ENCODE results near the gene EEF2.
"Not testable (repeated sequence)": the region's sequence is repeated elsewhere in the genome, so short reads cannot be mapped to it uniquely, and the experiment has no call there.

The EEF2 gene

GRCh38 chr19:3950871-3951861 is 34.1 kb downstream of the EEF2 start:
- no peak overlapping the region for H3K4me3 ChIP-seq (ENCODE audit: low read depth, low read length)
- TF ChIP-seq CTCF (IDR thresholded peaks at IDR 0.05; ENCODE audit: low read depth, low read length, missing control alignments): no peak
- no peak for DNase-seq (ENCODE audit: low read depth)

DNA sequence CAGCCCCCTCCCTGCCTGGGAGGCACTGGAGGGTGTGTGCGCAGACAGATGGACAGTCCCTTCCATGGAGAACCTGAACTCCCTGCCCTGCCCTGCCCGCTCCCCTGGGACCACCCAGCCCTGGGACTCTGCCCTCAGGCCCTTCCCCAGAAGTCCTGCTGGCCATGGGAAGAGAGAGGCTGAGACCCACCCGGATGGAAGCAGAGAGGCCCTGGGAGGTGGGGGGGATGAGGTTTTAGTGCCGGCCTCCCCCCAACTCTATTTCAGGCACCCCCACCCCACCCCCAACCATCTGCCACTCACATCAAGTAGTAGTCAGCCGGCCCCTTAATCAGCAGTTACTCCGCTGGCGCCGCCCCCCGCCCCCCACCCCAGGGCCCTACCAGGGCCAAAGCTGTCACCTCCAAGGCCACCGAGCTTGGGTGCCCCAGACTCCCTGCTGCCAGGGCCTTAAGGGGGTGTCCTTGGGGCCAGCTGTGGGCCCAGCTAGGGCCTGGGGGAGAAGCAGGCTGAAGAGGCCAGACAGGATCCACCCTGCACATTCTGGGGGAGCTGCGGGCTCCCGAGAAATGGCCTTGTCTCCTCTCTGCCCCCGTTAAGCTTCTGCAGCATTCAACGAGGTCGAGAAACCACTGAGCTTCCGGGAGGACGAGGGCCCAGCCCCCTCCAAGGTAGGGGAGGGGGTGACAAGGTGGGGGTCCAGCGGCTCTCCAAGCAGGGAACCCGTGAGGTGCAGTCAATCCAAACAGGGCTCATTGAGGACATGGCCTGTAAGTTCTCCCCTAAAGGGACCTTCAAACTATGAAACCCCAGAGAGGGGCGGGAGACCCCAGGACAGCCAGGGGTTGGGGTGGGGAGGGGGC is 35.0 kb downstream of the EEF2 start:
- TF ChIP-seq CTCF (IDR thresholded peaks at IDR 0.05; ENCODE audit: low read depth, low read length, missing control alignments): no peak
- H3K4me3 ChIP-seq (ENCODE audit: low read depth, low read length): no peak overlapping the region
- DNase-seq (ENCODE audit: low read depth): no peak

DNA sequence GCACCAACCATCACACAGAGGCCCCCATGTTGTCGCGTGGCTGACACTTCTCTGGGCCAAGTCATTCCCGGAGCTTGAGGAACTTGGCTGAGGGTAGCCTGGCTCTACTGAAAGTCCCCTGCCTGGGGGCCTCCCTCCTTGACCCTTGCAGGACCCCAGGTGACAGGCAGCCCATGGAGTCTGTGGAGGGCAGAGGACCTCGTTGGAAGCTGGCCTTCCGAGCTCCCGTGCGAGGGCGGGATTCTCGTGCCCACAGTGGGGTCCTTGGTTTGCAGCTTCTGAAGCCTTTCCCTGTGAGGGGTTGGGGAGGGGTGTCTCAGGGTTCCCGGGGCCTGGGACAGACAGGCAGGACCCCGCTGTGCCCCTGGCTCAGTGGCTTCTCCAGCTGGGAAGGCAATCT is 36.0 kb downstream of the EEF2 start:
- no peak for TF ChIP-seq CTCF (IDR thresholded peaks at IDR 0.05; ENCODE audit: low read depth, low read length, missing control alignments)
- no peak for DNase-seq (ENCODE audit: low read depth)
- H3K4me3 ChIP-seq (ENCODE audit: low read depth, low read length): no peak overlapping the region

- not testable (repeated sequence) for DNase-seq (ENCODE audit: low read depth)
Observed at GRCh38 chr19:3947316-3947933, 37.8 kb downstream of the EEF2 start.

GRCh38 chr19:3945838-3946237 is 39.4 kb downstream of the EEF2 start:
- TF ChIP-seq CTCF (IDR thresholded peaks at IDR 0.05; ENCODE audit: low read depth, low read length, missing control alignments): no peak
- no peak overlapping the region for H3K4me3 ChIP-seq (ENCODE audit: low read depth, low read length)
- no peak for DNase-seq (ENCODE audit: low read depth)

More at GRCh38 chr19:3947316-3947933, 37.8 kb downstream of the EEF2 start:
- H3K4me3 ChIP-seq (ENCODE audit: low read depth, low read length): not testable (repeated sequence)

- no peak for DNase-seq (ENCODE audit: low read depth)
- H3K4me3 ChIP-seq (ENCODE audit: low read depth, low read length): no peak overlapping the region
- TF ChIP-seq CTCF (IDR thresholded peaks at IDR 0.05; ENCODE audit: low read depth, low read length, missing control alignments): no peak
Observed at GRCh38 chr19:3944018-3944721, 41.1 kb downstream of the EEF2 start.
